ENCODE results near the gene NAGS. TPM values are rescaled to one million over a fixed set of nuclear protein-coding genes. Genes with fewer than 3 reads are reported as not detected.
"Not testable (repeated sequence)": the region's sequence is repeated elsewhere in the genome, so short reads cannot be mapped to it uniquely, and the experiment has no call there.

Gene NAGS
- polyA plus RNA-seq, 2 donors, result 0.67 to 1.9 TPM

GRCh38 chr17:44030482-44030881 lies 26.1 kb downstream of the NAGS start:
- WGBS, 2 donors, result 87 to 94% methylated on average over 3 of the region's 3 CpGs
- Histone ChIP-seq H3K27me3 (ENCODE audit: control insufficient read depth in 1 of 2, insufficient read depth in 2 of 2, low read length in 2 of 2) (no peaks in the 10 kb centered on the region), H3K36me3 (ENCODE audit: control insufficient read depth in 2 of 2, insufficient read depth in 2 of 2, low read length in 1 of 2) (peaks cover 6 to 22% of the 10 kb centered on the region in 2 donors)

DNA sequence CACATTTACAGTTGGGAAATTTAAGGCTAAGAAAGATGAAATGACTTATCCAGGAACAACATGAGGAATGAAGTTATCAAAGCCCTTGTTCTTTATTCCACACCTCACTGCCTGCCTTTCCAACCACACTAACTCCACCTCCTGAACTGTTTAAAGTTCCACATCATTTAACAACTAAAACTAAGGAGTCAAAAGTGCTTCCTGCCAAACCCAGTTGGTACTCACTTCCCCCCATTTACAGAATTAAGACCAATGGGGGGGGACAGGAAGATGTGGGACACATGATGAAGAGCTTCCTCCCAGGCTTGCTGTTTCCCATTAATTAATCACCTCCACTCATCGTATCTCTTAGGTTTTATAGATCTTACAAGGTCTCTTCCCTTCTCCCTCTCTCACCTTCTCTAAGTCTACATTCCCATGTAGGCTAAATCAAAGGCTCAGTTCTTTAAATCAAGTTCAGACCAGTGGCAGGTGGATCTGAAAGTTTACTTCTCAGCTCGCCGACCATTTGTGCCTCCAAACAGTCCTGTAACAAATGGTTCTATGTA lies 29.5 kb downstream of the NAGS start:
- no peak overlapping the region for H3K4me3 ChIP-seq (ENCODE audit: low read depth in 1 of 2, low read length in 2 of 2)
- H3K36me3 ChIP-seq (ENCODE audit: control insufficient read depth in 2 of 2, insufficient read depth in 2 of 2, low read length in 1 of 2), result peaks cover 13 to 27% of the 10 kb centered on the region in 2 donors
- H3K27me3 ChIP-seq (ENCODE audit: control insufficient read depth in 1 of 2, insufficient read depth in 2 of 2, low read length in 2 of 2), result no peaks in the 10 kb centered on the region
- no peak overlapping the region for H3K27ac ChIP-seq (ENCODE audit: low read depth in 2 of 2, low read length in 1 of 2)
- WGBS, 2 donors, result 68 to 71% methylated on average over 3 of the region's 3 CpGs
- H3K4me1 ChIP-seq (ENCODE audit: control insufficient read depth in 2 of 2, insufficient read depth in 2 of 2, low read length in 1 of 2), result no peaks in the 10 kb centered on the region
- no peaks in the 10 kb centered on the region for H3K9me3 ChIP-seq (ENCODE audit: control insufficient read depth in 2 of 2, insufficient read depth in 1 of 2, low read depth in 1 of 2, low read length in 1 of 2)

More at GRCh38 chr17:44030482-44030881, 26.1 kb downstream of the NAGS start:
- no peaks in the 10 kb centered on the region for H3K9me3 ChIP-seq (ENCODE audit: control insufficient read depth in 2 of 2, insufficient read depth in 1 of 2, low read depth in 1 of 2, low read length in 1 of 2)
- H3K27ac ChIP-seq (ENCODE audit: low read depth in 2 of 2, low read length in 1 of 2), result no peak overlapping the region
- no peaks in the 10 kb centered on the region for H3K4me1 ChIP-seq (ENCODE audit: control insufficient read depth in 2 of 2, insufficient read depth in 2 of 2, low read length in 1 of 2)
- no peak overlapping the region for H3K4me3 ChIP-seq (ENCODE audit: low read depth in 1 of 2, low read length in 2 of 2)

- H3K4me3 ChIP-seq (ENCODE audit: low read depth in 1 of 2, low read length in 2 of 2); H3K27me3 ChIP-seq (ENCODE audit: control insufficient read depth in 1 of 2, insufficient read depth in 2 of 2, low read length in 2 of 2); H3K27ac ChIP-seq (ENCODE audit: low read depth in 2 of 2, low read length in 1 of 2); H3K4me1 ChIP-seq (ENCODE audit: control insufficient read depth in 2 of 2, insufficient read depth in 2 of 2, low read length in 1 of 2); H3K9me3 ChIP-seq (ENCODE audit: control insufficient read depth in 2 of 2, insufficient read depth in 1 of 2, low read depth in 1 of 2, low read length in 1 of 2): not testable (repeated sequence)
- peaks cover 13 to 24% of the 10 kb centered on the region in 2 donors for H3K36me3 ChIP-seq (ENCODE audit: control insufficient read depth in 2 of 2, insufficient read depth in 2 of 2, low read length in 1 of 2)
- WGBS, 2 donors, result no CpG with 5 or more reads among the region's 3 CpGs
Measured at GRCh38 chr17:44034688-44035087, 30.3 kb downstream of the NAGS start.

DNA sequence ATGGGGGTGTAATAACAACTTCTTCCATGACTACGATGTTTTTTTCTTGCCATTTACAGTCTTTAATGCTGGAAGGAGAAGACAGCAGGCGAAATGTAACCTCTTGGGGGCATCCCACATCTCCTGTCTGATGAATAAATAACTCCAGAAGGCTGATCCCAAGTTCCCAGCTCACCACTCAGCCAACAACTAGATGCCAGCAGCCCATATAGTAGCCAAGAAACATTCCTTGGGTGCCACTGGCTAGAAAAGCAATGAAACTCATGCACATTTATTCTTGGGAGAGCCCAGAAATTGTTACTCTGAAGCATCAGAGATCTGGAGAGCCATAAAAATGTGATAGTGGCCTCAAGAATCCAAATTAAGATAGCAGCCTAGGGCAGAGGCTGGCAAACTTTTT lies 33.0 kb downstream of the NAGS start:
- H3K27me3 ChIP-seq (ENCODE audit: control insufficient read depth in 1 of 2, insufficient read depth in 2 of 2, low read length in 2 of 2), result no peaks in the 10 kb centered on the region
- WGBS, 2 donors, result 92 to 100% methylated on average over 2 of the region's 2 CpGs
- peaks cover 13 to 16% of the 10 kb centered on the region in 2 donors for H3K36me3 ChIP-seq (ENCODE audit: control insufficient read depth in 2 of 2, insufficient read depth in 2 of 2, low read length in 1 of 2)
- H3K27ac ChIP-seq (ENCODE audit: low read depth in 2 of 2, low read length in 1 of 2), result no peak overlapping the region
- no peak overlapping the region for H3K4me3 ChIP-seq (ENCODE audit: low read depth in 1 of 2, low read length in 2 of 2)
- H3K9me3 ChIP-seq (ENCODE audit: control insufficient read depth in 2 of 2, insufficient read depth in 1 of 2, low read depth in 1 of 2, low read length in 1 of 2), result no peaks in the 10 kb centered on the region
- no peaks in the 10 kb centered on the region for H3K4me1 ChIP-seq (ENCODE audit: control insufficient read depth in 2 of 2, insufficient read depth in 2 of 2, low read length in 1 of 2)

- Histone ChIP-seq H3K36me3 (ENCODE audit: control insufficient read depth in 2 of 2, insufficient read depth in 2 of 2, low read length in 1 of 2) (peaks cover 13 to 14% of the 10 kb centered on the region in 2 donors), H3K27ac (ENCODE audit: low read depth in 2 of 2, low read length in 1 of 2) (no peak overlapping the region), H3K4me3 (ENCODE audit: low read depth in 1 of 2, low read length in 2 of 2) (no peak overlapping the region), H3K27me3 (ENCODE audit: control insufficient read depth in 1 of 2, insufficient read depth in 2 of 2, low read length in 2 of 2) (no peaks in the 10 kb centered on the region), H3K9me3 (ENCODE audit: control insufficient read depth in 2 of 2, insufficient read depth in 1 of 2, low read depth in 1 of 2, low read length in 1 of 2) (no peaks in the 10 kb centered on the region), H3K4me1 (ENCODE audit: control insufficient read depth in 2 of 2, insufficient read depth in 2 of 2, low read length in 1 of 2) (no peaks in the 10 kb centered on the region)
- 73 to 77% methylated on average over 3 of the region's 3 CpGs for WGBS, 2 donors
Measured at GRCh38 chr17:44038604-44039011, 34.2 kb downstream of the NAGS start.

DNA sequence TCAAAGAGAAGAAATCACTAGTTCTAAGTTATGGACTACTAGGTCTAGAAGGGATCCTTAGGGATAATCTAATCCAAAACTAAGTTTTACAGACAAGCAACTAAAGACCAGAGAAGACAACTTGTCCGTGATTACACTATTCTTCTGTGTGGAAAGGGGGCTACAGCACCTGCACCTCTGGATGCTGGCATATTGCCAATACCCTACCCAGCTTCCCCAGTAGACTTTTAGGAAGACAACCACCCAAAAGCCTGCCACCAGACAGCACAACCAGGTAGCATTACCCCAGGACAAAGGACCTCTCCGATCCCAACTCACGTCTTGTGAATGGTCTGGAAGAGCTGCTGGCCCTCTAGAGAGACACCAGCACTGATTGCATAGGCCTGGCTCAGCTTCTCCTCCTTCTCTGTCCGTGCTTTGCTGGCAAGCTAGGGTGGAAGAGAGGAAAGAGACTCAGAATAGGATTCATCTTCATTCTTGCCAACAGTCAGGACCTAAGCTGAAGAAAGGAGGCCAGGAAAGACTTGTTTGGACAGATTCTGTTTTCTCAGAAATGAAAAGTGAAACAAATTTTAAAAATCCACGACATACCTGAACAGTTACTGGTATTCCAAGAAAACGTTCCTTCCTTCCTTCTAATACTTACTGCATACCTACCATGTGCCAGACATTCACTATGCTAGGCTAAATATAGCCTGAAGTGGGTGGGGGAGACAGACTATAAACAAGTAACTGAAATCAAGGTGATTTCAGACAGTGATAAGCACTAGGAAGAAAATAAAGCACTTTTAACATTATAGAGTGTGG lies 35.6 kb downstream of the NAGS start:
- H3K9me3 ChIP-seq (ENCODE audit: control insufficient read depth in 2 of 2, insufficient read depth in 1 of 2, low read depth in 1 of 2, low read length in 1 of 2), result no peaks in the 10 kb centered on the region
- peaks cover 8 to 9% of the 10 kb centered on the region in 2 donors for H3K36me3 ChIP-seq (ENCODE audit: control insufficient read depth in 2 of 2, insufficient read depth in 2 of 2, low read length in 1 of 2)
- H3K27ac ChIP-seq (ENCODE audit: low read depth in 2 of 2, low read length in 1 of 2), result peak overlapping the region in 1 of 2 donors; percentile 40
- H3K27me3 ChIP-seq (ENCODE audit: control insufficient read depth in 1 of 2, insufficient read depth in 2 of 2, low read length in 2 of 2), result no peaks in the 10 kb centered on the region
- 40 to 55% methylated on average over 6 of the region's 6 CpGs for WGBS, 2 donors
- no peak overlapping the region for H3K4me3 ChIP-seq (ENCODE audit: low read depth in 1 of 2, low read length in 2 of 2)
- no peaks in the 10 kb centered on the region for H3K4me1 ChIP-seq (ENCODE audit: control insufficient read depth in 2 of 2, insufficient read depth in 2 of 2, low read length in 1 of 2)

GRCh38 chr17:44043272-44043696 lies 38.9 kb downstream of the NAGS start:
- Histone ChIP-seq H3K27ac (ENCODE audit: low read depth in 2 of 2, low read length in 1 of 2) (peak overlapping the region; percentile 51 to 62), H3K27me3 (ENCODE audit: control insufficient read depth in 1 of 2, insufficient read depth in 2 of 2, low read length in 2 of 2) (no peaks in the 10 kb centered on the region), H3K4me3 (ENCODE audit: low read depth in 1 of 2, low read length in 2 of 2) (no peak overlapping the region), H3K4me1 (ENCODE audit: control insufficient read depth in 2 of 2, insufficient read depth in 2 of 2, low read length in 1 of 2) (no peaks in the 10 kb centered on the region), H3K9me3 (ENCODE audit: control insufficient read depth in 2 of 2, insufficient read depth in 1 of 2, low read depth in 1 of 2, low read length in 1 of 2) (no peaks in the 10 kb centered on the region), H3K36me3 (ENCODE audit: control insufficient read depth in 2 of 2, insufficient read depth in 2 of 2, low read length in 1 of 2) (peaks cover 0 to 2% of the 10 kb centered on the region in 2 donors)
- WGBS, 2 donors, result 47 to 49% methylated on average over 4 of the region's 4 CpGs

GRCh38 chr17:44044071-44044470 lies 39.6 kb downstream of the NAGS start:
- Histone ChIP-seq H3K4me1 (ENCODE audit: control insufficient read depth in 2 of 2, insufficient read depth in 2 of 2, low read length in 1 of 2) (no peaks in the 10 kb centered on the region), H3K27ac (ENCODE audit: low read depth in 2 of 2, low read length in 1 of 2) (no peak overlapping the region)

GRCh38 chr17:44045486-44045885 lies 41.1 kb downstream of the NAGS start:
- H3K27ac ChIP-seq (ENCODE audit: low read depth in 2 of 2, low read length in 1 of 2), result no peak overlapping the region
- H3K4me3 ChIP-seq (ENCODE audit: low read depth in 1 of 2, low read length in 2 of 2), result no peak overlapping the region
- 82 to 83% methylated on average over 4 of the region's 4 CpGs for WGBS, 2 donors
- H3K27me3 ChIP-seq (ENCODE audit: control insufficient read depth in 1 of 2, insufficient read depth in 2 of 2, low read length in 2 of 2), result no peaks in the 10 kb centered on the region
- peaks cover 0 to 4% of the 10 kb centered on the region in 2 donors for H3K36me3 ChIP-seq (ENCODE audit: control insufficient read depth in 2 of 2, insufficient read depth in 2 of 2, low read length in 1 of 2)
- no peaks in the 10 kb centered on the region for H3K4me1 ChIP-seq (ENCODE audit: control insufficient read depth in 2 of 2, insufficient read depth in 2 of 2, low read length in 1 of 2)
- no peaks in the 10 kb centered on the region for H3K9me3 ChIP-seq (ENCODE audit: control insufficient read depth in 2 of 2, insufficient read depth in 1 of 2, low read depth in 1 of 2, low read length in 1 of 2)

More at GRCh38 chr17:44044071-44044470, 39.6 kb downstream of the NAGS start:
- no peaks in the 10 kb centered on the region for H3K27me3 ChIP-seq (ENCODE audit: control insufficient read depth in 1 of 2, insufficient read depth in 2 of 2, low read length in 2 of 2)
- no peaks in the 10 kb centered on the region for H3K36me3 ChIP-seq (ENCODE audit: control insufficient read depth in 2 of 2, insufficient read depth in 2 of 2, low read length in 1 of 2)
- WGBS, 2 donors, result 31 to 55% methylated on average over 1 of the region's 1 CpG
- no peaks in the 10 kb centered on the region for H3K9me3 ChIP-seq (ENCODE audit: control insufficient read depth in 2 of 2, insufficient read depth in 1 of 2, low read depth in 1 of 2, low read length in 1 of 2)
- H3K4me3 ChIP-seq (ENCODE audit: low read depth in 1 of 2, low read length in 2 of 2), result no peak overlapping the region

- H3K4me1 ChIP-seq (ENCODE audit: control insufficient read depth in 2 of 2, insufficient read depth in 2 of 2, low read length in 1 of 2); H3K9me3 ChIP-seq (ENCODE audit: control insufficient read depth in 2 of 2, insufficient read depth in 1 of 2, low read depth in 1 of 2, low read length in 1 of 2); H3K4me3 ChIP-seq (ENCODE audit: low read depth in 1 of 2, low read length in 2 of 2); H3K27me3 ChIP-seq (ENCODE audit: control insufficient read depth in 1 of 2, insufficient read depth in 2 of 2, low read length in 2 of 2); H3K27ac ChIP-seq (ENCODE audit: low read depth in 2 of 2, low read length in 1 of 2); H3K36me3 ChIP-seq (ENCODE audit: control insufficient read depth in 2 of 2, insufficient read depth in 2 of 2, low read length in 1 of 2): not testable (repeated sequence)
- 95 to 97% methylated on average over 6 to 7 of the region's 7 CpGs for WGBS, 2 donors
Measured at GRCh38 chr17:44046893-44047292, 42.5 kb downstream of the NAGS start.
